GM23338 (cell line): ENCODE measurements around the gene PSMD5. TPM values are rescaled to one million over a fixed set of nuclear protein-coding genes. Genes with fewer than 3 reads are reported as not detected.

Source experiments
- ATAC-seq: fragments of 200-7000 bp; cut with Tn5 transposase; 3 replicates; pipeline ENCODE4 v1.9.1; 2020
- DNase-seq: peaks from one replicate; pipeline ENCODE4 v3.0.0-alpha.2; 2015; ENCODE audit warnings: low spot score
- H2AFZ ChIP-seq: fragments of 200-600 bp; sonication (generic); 2 replicates; pipeline ENCODE4 v1.8.0; 2016; ENCODE audit warnings: antibody characterized with exemption, mild to moderate bottlenecking, moderate library complexity
- H3F3A ChIP-seq: fragments of 200-600 bp; sonication (generic); replicated peaks from 2 replicates; pipeline ENCODE4 v1.8.0; 2017; ENCODE audit warnings: antibody characterized with exemption, mixed run types, low read depth
- H3K27ac ChIP-seq: fragments of 200-600 bp; sonication (generic); 2 replicates; pipeline ENCODE4 v1.6.1; 2016; ENCODE audit warnings: low read depth
- H3K27me3 ChIP-seq: fragments of 200-600 bp; sonication (generic); 2 replicates; pipeline ENCODE4 v1.8.0; 2016; ENCODE audit warnings: mild to moderate bottlenecking, mixed run types, moderate library complexity; ENCODE audit not compliant: insufficient read depth
- H3K36me3 ChIP-seq: fragments of 200-600 bp; sonication (generic); 2 replicates; pipeline ENCODE4 v1.8.0; 2016; ENCODE audit warnings: mild to moderate bottlenecking; ENCODE audit not compliant: insufficient read depth
- H3K4me1 ChIP-seq: fragments of 200-600 bp; sonication (generic); 2 replicates; pipeline ENCODE4 v1.8.0; 2016; ENCODE audit warnings: mild to moderate bottlenecking, moderate library complexity; ENCODE audit not compliant: insufficient read depth
- H3K4me2 ChIP-seq: fragments of 200-600 bp; sonication (generic); 2 replicates; pipeline ENCODE4 v1.7.1; 2017; ENCODE audit warnings: mixed run types
- H3K4me3 ChIP-seq: fragments of 200-600 bp; sonication (generic); 2 replicates; pipeline ENCODE4 v1.6.1; 2016; ENCODE audit warnings: mixed run types
- H3K79me2 ChIP-seq: fragments of 200-600 bp; sonication (generic); replicated peaks from 2 replicates; pipeline ENCODE4 v1.8.0; 2017; ENCODE audit warnings: mild to moderate bottlenecking; ENCODE audit not compliant: insufficient read depth
- H3K9me2 ChIP-seq: fragments of 200-600 bp; sonication (generic); 2 replicates; pipeline ENCODE4 v1.8.0; 2017; ENCODE audit not compliant: insufficient read depth
- H4K20me1 ChIP-seq: fragments of 200-600 bp; sonication (generic); replicated peaks from 2 replicates; pipeline ENCODE4 v1.8.0; 2017; ENCODE audit warnings: mild to moderate bottlenecking; ENCODE audit not compliant: insufficient read depth
- H3K27ac Mint-ChIP-seq: 2 replicates; pipeline ENCODE4 v1.8.0; 2020; ENCODE audit warnings: inconsistent platforms, mild to moderate bottlenecking, moderate library complexity, mixed read lengths
- H3K27me3 Mint-ChIP-seq: 3 replicates; pipeline ENCODE4 v1.8.0; 2022; ENCODE audit warnings: low read depth, mild to moderate bottlenecking, moderate library complexity, mixed read lengths, inconsistent platforms; ENCODE audit not compliant: insufficient read depth, poor library complexity
- H3K36me3 Mint-ChIP-seq: 3 replicates; pipeline ENCODE4 v1.8.0; 2021; ENCODE audit warnings: low read depth, mild to moderate bottlenecking, inconsistent platforms, moderate library complexity, mixed read lengths
- H3K4me1 Mint-ChIP-seq: 3 replicates; pipeline ENCODE4 v1.8.0; 2020; ENCODE audit warnings: mild to moderate bottlenecking, inconsistent platforms, mixed read lengths
- H3K4me3 Mint-ChIP-seq: 3 replicates; pipeline ENCODE4 v1.8.0; 2021; ENCODE audit warnings: moderate library complexity, mild to moderate bottlenecking, inconsistent platforms, mixed read lengths
- H3K9me3 Mint-ChIP-seq: 3 replicates; pipeline ENCODE4 v1.8.0; 2020; ENCODE audit warnings: moderate library complexity, mild to moderate bottlenecking, inconsistent platforms, mixed read lengths
- CTCF ChIP-seq, 2 experiments: fragments of 200-600 bp in 1 of 2; sonication (generic) in 1 of 2; conservative IDR thresholded peaks; 2 replicates each; pipeline versions ENCODE4 v1.5.1 to v1.6.1; 2016 to 2017; ENCODE audit warnings: antibody characterized with exemption in 2 of 2, low read depth in 2 of 2, mild to moderate bottlenecking in 2 of 2, moderate library complexity in 1 of 2
- ETS1 ChIP-seq: IDR thresholded peaks from 2 replicates; pipeline ENCODE4 v1.6.1; 2016; ENCODE audit warnings: antibody characterized with exemption
- EZH2 ChIP-seq: fragments of 200-600 bp; sonication (generic); IDR thresholded peaks from one replicate; pipeline ENCODE4 v1.8.0; 2017; ENCODE audit warnings: antibody characterized with exemption, mild to moderate bottlenecking, low read depth; ENCODE audit not compliant: unreplicated experiment
- POLR2AphosphoS5 ChIP-seq: IDR thresholded peaks from 2 replicates; pipeline ENCODE4 v1.6.1; 2016; ENCODE audit warnings: antibody characterized with exemption, low read depth
- REST ChIP-seq: IDR thresholded peaks from one replicate; pipeline ENCODE4 v1.6.1; 2018; ENCODE audit warnings: antibody characterized with exemption; ENCODE audit not compliant: unreplicated experiment
- ZNF114 ChIP-seq: fragments of 250-450 bp; sonication (Bioruptor Pico); IDR thresholded peaks from 2 replicates; pipeline ENCODE4 v1.5.0; 2020; ENCODE audit warnings: mild to moderate bottlenecking, moderate library complexity
- ZNF331 ChIP-seq: fragments of 250-450 bp; sonication (Bioruptor Pico); IDR thresholded peaks from 2 replicates; pipeline ENCODE4 v1.5.0; 2020; ENCODE audit warnings: low read depth, mild to moderate bottlenecking, moderate library complexity
- ZNF462 ChIP-seq: fragments of 250-450 bp; sonication (Bioruptor Pico); IDR thresholded peaks from 2 replicates; pipeline ENCODE4 v1.5.0; 2020; ENCODE audit warnings: mild to moderate bottlenecking, moderate library complexity
- polyA plus RNA-seq: library from polyadenylated mRNA; unstranded; fragments of >200 nt; fragmentation: Nextera tagmentation; extraction: Ambion mirVana; gene quantifications from 2 replicates; pipeline ENCODE4 v1.2.1, GENCODE V29; 2016
- total RNA-seq: library from RNA; depleted of rRNA; stranded (reverse); fragments of >200 nt; shearing (Covaris generic); gene quantifications from 2 replicates; pipeline ENCODE4 v1.2.3, GENCODE V29; 2014

PSMD5 gene
- total and polyA plus RNA-seq, 2 experiments from 2014 or later = 23.9 to 40.5 TPM

GRCh38 chr9:120869360-120869687, 26.6 kb upstream of the PSMD5 start (continued):
- TF ChIP-seq ZNF462 (no peak), ETS1 (no peak), EZH2 (no peak)

- H3K27me3 Mint-ChIP-seq = peaks cover 18% of the 10 kb centered on the region
- Histone ChIP-seq H4K20me1 (no peaks in the 10 kb centered on the region), H3K4me2 (peak overlapping the region; percentile 83), H3K9me2 (no peaks in the 10 kb centered on the region), H3K79me2 (no peaks in the 10 kb centered on the region), H3K4me3 (peak overlapping the region; percentile 72), H3K27me3 (no peaks in the 10 kb centered on the region), H3K27ac (peak overlapping the region; percentile 26; the same call in 1 of the 2 replicates), H2AFZ (peak overlapping the region; percentile 94), H3F3A (peaks cover 14% of the 10 kb centered on the region; the same call in 1 of the 2 replicates), H3K4me1 (peaks cover 14% of the 10 kb centered on the region), H3K36me3 (0 out of 2 replicates have a peak, but pooled peaks cover 5% of the 10 kb centered on the region)
- H3K27ac Mint-ChIP-seq = peak overlapping the region; percentile 92; the same call in 1 of the 2 replicates
- H3K9me3 Mint-ChIP-seq = no peaks in the 10 kb centered on the region
- peaks cover 34% of the 10 kb centered on the region for H3K36me3 Mint-ChIP-seq
- ATAC-seq = peak; percentile 89
- H3K4me3 Mint-ChIP-seq = peak overlapping the region; percentile 84
- peaks cover 31% of the 10 kb centered on the region for H3K4me1 Mint-ChIP-seq
- no peak for TF ChIP-seq ZNF331 (CRISPR knock-in tag)
- no peak for TF ChIP-seq ZNF114 (CRISPR knock-in tag)
- TF ChIP-seq REST = peak; percentile 12
- peak; percentile 54 to 77 for TF ChIP-seq CTCF (conservative IDR thresholded peaks at IDR 0.05; ENCODE audit: low read depth in 2 of 2)
- TF ChIP-seq POLR2AphosphoS5 = peak; percentile 54
- peak; percentile 99 for DNase-seq
Observed at GRCh38 chr9:120868676-120869359, 26.1 kb upstream of the PSMD5 start.
